SK-N-MC (cell line): ENCODE results near the gene SPEM1.

Experiments
- EZH2 ChIP-seq: fragments of 200-600 bp; sonication (generic); IDR thresholded peaks from one replicate; pipeline ENCODE4 v1.6.1; 2017; ENCODE audit warnings: antibody characterized with exemption
- POLR2AphosphoS5 ChIP-seq: IDR thresholded peaks from 2 replicates; pipeline ENCODE4 v1.6.1; 2012; ENCODE audit warnings: mild to moderate bottlenecking, low read depth, low read length, borderline replicate concordance

- TF ChIP-seq POLR2AphosphoS5 (no peak), EZH2 (no peak)
These were observed 20.7 kb downstream of the SPEM1 start for GRCh38 chr17:7440834-7441195.
